NCI-H2029 (cell line): ENCODE measurements around the gene RTN4RL1.

Experiments used
- DNase-seq: peaks from one replicate; lab custom pipeline; 2025; lab: John Stamatoyannopoulos, UW

The RTN4RL1 gene

DNA sequence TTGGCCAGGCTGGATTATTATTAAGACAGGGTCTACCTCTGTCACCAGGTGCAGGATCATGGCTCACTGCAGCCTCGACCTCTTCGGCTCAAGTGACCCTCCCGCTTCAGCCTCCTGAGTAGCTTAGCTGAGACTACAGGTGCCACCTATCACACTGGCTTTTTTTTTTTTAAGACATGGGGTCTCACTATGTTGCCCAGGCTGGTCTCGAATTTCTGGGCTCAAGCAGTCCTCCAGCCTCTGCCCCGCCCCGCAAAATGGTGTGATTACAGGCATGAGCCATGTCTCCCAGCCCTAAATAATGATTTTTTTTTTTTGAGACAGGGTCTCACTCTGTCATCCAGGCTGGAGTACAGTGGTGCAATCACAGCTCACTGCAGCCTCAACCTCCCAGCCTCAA is 22.5 kb upstream of the RTN4RL1 start:
- no peak for DNase-seq

DNA sequence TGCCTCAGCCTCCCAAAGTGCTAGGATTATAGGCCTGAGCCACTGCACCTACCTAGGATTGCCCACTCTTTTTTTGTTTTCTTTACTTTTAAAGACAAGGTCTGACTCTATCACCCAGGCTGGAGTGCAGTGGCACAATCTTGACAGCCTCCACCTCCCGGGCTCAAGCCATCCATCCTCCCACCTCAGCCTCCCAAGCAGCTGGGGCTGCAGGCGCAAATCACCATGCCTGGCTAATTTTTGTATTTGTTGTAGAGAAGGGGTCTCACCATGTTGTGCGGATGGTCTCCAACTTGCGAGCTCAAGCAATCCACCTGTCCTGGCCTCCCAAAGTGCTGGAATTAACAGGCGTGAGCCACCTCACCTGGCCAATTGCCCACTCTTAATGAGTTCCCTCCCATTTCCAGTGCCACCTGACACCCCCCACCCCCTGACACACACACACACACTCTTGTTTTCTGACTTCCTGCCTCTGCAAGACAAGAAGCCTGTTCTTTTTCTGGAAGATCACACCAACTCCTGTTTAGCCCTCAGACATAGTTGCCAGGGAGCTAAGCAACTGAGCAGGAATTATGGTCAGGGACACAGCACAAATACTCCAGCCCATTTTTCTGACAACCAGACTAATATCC is 19.2 kb upstream of the RTN4RL1 start:
- DNase-seq = peak; percentile 8

DNA sequence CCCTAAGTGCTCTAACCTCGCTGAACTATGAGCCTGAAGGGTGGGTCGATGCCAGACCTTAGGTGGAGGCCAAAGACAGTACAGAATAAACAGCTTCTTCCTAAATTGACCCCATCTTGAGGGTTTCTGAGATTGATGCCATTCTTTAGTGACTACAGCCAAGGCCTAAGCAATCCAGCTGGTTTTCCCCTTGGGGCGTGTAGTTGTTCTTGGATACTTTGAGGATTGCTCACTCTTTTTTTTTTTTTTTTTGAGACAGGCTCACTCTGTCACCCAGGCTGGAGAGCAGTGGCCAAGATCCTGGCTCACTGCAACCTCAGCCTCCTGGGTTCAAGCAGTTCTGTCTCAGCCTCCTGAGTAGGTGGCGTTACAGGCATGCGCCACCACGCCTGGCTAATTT is 18.7 kb upstream of the RTN4RL1 start:
- DNase-seq = no peak

DNA sequence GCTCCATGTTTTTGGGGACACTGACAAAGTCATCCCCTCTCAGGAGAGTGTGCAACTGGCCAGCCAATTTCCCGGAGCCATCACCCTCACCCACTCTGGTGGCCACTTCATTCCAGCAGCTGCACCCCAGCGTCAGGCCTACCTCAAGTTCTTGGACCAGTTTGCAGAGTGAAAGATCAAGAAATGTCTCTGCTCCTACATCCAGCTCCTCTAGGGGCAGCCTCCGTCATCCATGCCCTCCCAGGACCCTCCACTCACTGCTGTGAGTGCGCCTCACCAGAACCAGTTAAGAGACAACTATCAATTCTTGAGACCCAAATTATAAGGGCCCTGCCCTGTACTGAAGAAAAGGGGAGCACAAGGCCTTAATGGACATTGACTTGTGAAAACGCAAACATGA is 17.8 kb upstream of the RTN4RL1 start:
- no peak for DNase-seq

DNA sequence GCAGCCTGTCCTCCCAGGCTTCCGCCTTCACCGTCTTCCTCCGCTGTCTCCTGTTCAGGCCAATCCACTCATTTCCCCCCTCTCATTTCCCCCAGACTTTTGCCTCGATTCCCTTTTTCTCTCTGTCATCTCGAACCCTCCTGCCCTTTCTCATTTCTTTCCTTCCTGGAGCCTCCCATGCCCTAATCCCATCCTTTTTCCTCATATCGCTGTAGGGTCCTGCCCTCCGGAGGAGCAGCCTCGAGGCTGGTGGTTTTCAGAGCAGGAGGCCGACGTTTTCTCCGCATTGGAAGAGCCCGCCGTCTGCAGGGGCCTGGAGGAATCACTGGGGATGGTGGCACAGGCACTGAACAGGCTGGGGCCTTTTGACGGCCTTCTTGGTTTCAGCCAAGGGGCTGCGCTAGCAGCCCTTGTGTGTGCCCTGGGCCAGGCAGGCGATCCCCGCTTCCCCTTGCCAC is 17.3 kb upstream of the RTN4RL1 start:
- DNase-seq = no peak

DNA sequence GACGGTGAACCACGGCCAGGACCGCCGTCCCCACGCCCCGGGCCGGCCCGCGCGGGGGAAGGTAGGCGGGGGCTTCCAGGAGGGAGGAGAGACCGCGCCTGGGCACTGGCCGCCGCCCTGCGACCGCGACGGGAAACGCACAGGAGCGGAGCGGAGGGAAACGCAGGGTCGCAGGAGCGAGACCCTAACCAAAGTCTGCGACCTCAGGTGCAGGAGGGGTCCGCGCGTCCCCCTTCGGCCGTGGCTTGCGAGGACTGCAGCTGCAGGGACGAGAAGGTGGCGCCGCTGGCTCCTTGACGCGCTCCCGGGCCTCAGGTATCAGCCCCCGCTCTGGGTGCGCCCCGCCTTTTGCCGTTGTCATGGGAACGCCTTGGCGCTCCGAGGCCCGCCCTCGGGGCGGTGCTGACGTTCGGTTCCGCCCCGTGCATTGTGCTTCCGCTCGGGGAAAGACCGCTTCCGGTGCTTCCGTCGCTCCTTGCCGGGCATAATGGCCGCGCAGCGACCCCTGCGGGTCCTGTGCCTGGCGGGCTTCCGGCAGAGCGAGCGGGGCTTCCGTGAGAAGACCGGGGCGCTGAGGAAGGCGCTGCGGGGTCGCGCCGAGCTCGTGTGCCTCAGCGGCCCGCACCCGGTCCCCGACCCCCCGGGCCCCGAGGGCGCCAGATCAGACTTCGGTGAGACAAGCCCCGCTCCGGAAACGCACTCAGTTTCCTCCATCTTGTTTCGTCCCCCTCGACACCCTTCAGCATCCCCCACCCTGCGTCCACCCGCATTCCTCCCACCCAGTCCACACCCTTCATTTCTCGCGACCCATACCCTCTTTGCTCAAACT is 16.6 kb upstream of the RTN4RL1 start, which contains the start of gene OVCA2:
TSS of gene OVCA2 (plus strand) at position 462 of the 829 bp plus-strand sequence. CDS start at position 488, 26 bp downstream.
- peak; percentile 78 for DNase-seq

DNA sequence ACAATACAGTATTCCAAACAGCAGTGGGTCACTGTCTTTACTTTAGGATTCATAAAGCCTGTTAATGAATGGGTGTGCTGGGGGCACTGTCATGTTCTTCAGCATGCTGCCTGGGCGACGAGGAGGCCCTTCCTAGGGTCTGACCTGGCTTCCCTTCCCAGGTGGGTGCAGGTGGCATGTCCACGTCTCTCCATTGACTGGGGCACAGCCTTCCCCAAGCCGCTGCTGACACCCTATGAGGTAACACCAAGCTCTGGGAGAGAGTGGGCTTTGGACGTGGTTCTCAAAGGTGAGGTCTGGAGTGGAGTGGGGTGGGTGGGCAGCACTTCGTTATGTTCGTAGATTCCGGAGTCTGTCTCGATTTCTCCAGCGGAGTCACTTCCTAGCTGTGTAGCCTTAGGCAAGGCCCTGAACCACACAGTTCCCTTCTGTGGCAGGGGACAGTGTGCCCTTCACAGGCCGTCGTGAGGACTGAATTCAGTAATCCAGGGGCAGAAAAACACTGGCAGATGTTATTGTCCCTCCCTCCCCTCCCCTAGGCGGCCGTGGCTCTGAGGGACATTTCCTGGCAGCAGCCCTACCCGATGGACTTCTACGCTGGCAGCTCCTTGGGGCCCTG is 15.9 kb upstream of the RTN4RL1 start:
- DNase-seq = no peak

DNA sequence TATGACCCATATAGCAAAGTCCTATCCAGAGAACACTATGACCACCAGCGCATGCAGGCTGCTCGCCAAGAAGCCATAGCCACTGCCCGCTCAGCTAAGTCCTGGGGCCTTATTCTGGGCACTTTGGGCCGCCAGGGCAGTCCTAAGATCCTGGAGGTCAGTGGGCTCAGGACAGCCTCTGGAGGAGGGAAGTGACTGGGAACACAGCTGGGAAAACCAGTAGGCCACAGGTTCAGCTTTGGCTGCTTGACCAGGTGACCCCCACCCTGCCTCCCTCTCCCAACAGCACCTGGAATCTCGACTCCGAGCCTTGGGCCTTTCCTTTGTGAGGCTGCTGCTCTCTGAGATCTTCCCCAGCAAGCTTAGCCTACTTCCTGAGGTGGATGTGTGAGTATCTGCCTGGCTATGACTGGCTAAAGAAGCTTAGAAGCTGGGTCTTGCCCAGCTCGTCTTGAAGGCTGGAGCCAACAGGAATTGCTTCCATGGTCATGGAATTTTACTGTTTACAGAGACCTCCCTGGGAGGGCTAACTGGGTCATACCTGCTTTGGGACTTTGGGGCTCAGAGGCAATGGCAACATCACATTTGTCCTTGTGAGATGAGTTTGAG is 15.2 kb upstream of the RTN4RL1 start:
- DNase-seq = no peak

DNA sequence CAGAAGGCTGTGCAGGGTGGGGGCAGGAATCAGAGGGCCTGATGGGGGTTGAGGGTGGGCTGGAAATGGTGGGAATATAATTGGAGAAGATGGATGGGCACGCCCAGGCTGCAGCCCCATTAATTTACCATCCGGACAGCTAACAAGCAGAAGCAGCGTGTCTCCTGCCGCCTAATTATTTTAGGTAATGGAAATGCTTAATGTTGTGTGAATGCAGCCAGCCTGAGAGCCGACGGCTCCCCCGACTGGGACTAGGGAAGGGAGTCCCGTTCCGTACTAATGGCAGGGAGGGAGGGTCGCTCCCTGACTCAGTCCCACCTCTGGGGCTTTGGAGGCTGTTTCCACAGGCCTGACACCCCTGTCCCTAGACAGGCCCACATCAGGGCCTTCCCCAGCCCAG is 12.0 kb upstream of the RTN4RL1 start:
- DNase-seq = no peak

DNA sequence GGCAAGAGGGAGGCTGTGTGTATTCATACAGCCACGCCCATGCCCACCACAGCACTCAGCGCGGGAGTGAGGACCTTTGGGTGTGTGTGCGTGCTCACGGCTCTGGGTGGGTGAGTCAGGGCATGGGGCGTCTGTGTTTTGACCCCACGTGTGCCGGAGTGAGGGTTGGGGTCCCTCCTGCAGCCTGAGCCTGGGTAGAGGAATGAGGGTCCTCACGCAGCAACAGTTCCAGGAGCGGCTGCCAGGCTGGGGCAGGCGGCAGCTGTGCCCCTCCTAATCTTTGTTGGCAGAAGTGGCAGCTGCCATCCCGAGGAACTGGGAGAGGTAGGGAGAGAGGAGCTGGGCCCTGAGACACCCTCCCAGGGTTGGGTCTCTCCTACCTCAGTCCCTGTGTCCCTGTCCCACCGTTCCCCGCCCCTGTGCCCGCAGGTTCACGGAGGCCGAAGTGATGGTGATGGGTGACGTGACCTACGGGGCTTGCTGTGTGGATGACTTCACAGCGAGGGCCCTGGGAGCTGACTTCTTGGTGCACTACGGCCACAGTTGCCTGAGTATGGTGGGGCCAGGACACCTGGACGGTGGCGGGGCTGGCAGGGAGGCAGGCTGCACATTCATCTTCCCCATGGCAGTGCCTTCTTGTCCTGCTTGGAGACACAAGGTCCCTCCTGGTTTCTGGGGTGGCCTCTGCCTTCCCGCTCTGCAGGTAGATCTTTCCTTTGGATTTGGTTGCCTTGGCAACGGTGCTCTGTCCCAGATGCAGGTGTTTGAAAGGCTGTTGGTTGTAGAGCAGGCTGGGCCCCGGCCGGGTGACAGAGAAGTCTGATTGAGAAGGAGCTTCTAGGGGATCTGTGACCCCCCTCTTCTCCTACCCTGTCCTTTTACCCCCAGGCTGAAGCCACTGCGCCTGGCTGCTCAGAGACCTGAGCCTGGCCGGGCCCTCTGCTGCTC is 10.7 kb upstream of the RTN4RL1 start:
- DNase-seq = no peak

DNA sequence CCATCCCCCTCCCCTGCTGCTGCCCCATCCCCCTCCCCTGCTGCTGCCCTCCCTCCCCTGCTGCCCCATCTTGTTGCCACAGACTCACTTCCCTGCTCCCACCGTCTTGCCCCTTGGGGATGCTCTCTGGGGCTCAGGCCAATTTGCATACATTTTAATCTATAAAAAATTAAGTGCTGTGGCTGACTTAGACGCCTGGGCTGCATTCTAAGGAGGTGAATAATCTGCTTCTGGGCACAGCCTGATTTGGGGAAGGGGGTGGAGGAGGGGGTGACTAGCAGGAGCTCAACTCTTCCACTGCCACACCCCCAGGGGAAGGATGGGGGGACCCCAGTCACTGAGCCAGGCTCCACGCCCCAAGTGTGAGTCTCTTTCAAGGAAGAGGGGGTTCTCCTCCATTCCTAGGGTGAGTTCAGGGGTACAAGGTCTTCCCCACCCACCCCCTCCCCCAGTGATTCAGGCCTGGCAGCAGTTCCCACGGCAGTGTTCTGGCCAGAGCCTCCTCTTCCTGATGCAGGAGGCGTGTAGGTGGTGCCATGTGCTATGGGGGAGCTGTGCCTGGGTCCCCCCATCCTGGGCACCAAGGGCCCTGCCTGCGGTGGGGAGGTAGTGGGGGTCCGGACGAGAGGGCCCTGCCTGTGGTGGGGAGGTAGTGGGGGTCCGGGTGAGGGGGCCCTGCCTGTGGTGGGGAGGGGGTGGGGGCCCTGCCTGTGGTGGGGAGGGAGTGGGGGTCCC is 9.8 kb upstream of the RTN4RL1 start:
- DNase-seq = no peak

DNA sequence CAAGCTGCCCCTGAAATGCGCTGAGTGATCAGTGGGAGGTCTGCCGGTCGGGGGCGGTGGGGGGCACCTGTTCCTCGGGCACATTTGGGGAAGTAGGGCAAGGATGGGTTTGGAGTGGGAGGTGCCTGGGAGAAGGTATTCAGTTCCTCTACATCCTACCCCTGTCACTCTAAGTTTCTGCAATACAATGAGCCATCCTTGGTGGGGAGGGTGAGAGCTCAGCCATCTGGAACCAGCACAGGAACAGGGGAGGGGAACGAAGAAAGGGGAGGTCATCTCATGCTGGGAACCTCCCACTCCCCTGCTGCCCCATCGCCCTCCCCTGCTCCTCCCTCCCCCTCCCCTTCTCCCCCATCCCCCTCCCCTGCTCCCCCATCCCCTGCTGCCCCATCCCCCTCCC is 9.0 kb upstream of the RTN4RL1 start:
- no peak for DNase-seq

DNA sequence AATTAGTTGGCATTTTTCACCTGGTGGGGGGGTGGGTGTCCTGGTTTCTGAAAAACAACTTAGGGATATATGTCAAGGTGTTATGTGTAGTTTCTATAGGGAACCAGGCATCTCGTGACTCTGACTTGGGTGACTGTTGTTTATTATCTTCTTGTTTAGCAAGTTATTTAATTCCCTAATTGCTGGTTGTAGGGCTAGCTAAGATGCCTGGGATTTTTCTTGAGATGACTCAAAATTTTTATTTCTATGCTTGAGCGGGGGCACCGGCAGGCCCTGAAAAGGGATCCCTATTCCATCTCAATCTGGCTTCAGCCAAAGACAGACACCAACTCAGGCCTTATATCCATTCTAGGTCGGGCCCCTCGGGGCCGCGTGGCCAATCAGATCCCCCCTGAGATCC is 8.0 kb upstream of the RTN4RL1 start:
- DNase-seq = no peak

DNA sequence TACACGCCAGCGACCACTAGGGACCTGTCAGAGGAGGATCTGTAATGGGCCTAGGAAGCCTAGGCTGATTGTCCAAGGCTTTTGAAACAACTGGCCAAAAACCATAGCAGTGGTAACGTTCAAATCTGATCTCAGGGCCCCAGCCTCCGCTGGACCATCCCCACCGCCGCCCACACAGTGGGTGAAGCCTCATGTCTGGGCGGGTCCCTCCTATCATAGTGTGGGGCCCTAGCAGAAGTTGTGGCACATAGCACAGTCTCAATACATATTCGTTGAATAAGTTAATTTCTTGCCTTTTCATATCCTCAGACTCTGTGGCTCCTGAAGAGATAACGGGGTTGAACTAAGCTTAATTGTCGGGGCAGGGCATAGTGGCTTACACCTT is 5.6 kb upstream of the RTN4RL1 start:
- DNase-seq = no peak

DNA sequence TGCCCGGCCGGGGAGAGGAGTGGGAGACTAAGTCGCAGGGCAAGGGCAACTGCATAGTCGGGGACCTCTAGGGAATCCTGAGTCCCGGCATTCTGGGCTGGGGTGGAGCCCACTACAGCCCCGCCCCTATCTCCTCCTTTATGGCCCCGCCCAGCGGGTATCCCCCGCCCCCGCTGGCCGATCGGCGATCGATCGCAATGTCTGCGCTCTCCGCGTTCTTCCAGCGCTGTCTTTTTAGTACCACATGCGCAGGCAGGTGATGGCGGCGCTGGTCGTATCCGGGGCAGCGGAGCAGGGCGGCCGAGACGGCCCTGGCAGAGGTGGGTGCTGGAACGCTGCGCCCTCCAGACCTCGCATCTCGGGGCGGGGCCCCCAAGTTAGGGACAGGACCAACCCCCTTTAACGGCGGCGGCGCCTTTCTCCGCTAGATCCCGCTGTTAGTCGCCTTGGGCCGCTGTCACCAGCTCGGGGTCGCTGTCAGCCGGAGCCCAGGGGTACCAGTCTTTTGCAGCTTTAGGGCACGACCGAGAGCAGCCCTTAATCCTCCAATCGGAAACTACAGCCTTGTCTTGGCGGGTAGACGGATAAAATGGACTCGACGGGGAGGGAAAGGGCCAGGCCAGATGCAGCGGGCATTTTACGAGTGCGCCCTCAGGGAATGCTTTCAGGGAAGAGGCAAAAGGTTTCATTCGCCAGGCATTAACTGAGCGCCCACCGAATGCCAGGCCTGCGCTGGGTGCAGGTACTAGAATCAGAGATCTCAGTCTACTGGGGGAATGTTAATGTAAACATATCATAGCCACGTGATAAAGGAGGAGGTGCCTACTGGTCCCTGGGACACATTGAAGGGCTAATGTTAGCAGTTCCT is 5.0 kb upstream of the RTN4RL1 start, which contains the start of gene DPH1:
TSS of gene DPH1 (plus strand) at position 243 of the 868 bp plus-strand sequence. CDS start at position 260, 17 bp downstream.
- DNase-seq = peak; percentile 60

DNA sequence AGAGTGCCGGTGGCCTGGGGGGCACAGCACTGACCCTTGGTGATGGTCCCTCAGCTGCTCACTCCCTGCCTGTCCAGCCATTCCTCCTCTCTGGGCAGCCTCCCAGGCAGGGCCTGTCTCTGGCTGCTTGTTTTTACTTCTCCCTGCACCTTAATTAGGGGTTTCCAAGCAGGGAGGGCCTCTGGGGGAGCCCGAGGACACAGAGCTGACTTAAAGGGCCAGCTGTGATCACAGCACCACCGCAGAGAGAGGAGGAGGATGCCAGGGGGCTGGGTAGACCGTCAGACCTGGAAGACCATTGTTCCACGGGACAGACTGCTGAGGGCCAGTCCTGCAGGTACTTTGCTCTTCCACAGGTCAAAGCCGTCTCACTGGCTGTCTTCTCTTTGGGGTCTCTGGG is 3.6 kb upstream of the RTN4RL1 start:
- no peak for DNase-seq

DNA sequence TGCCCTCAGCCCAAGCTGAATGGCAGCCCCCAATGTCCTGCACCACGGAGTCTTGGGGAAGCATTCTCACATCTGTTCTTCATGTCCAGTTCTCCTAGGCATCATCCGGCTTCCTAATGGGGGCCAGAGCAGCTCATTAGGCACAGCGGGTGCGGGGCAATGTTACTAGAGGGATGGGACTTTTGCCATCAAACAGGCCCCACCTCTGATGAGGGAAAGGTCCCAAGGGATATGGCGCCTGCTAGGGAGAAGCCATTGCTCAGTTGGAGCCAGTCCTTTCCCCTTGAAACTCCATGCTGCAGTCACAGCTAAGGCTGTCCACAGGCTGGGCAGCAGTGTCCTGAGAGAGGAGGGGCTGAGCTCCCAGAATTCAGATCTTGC is 3.1 kb upstream of the RTN4RL1 start:
- no peak for DNase-seq

DNA sequence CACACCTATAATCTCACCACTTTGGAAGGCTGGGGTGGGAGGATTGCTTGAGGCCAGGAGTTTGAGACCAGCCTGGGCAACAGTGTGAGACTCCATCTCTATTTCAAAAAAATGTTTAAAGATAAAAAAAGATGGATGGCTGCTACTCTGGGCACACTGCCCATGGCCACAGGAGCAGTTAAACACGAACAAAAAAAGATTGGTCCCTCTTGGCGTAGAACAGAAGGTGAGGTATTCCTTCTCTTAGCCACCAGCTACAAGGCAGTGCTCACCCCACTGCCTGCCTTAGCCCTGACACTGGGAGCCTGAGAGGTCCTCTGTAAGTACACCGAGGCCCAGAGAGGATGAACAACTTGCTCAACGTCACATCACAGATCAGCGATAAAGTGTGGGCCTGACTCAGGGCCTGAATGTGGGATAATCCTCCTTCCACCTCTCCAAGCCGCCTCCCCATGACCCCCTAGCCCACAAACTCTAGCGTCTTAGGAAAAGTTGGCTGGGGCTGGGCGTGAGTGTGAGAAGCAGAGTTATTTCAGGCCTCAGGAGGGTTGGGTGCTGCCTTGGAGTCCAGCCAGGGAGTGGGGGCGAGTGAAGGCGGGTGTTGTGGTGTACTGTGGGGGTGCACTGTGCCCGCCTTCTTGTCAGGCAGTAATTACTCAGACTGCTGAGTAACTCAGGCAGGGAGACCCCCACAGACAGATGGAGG is 2.5 kb upstream of the RTN4RL1 start:
- DNase-seq = no peak
